ENCODE measurements around the gene ZNF829. TPM values are rescaled to one million over a fixed set of nuclear protein-coding genes. Genes with fewer than 3 reads are reported as not detected.

The ZNF829 gene
- total and polyA plus RNA-seq, 2 experiments from 2014 or later = 5.9 to 8.5 TPM

GRCh38 chr19:36891768-36892357, 24.2 kb downstream of the ZNF829 start (continued):
- TF ChIP-seq, protein P1, sequence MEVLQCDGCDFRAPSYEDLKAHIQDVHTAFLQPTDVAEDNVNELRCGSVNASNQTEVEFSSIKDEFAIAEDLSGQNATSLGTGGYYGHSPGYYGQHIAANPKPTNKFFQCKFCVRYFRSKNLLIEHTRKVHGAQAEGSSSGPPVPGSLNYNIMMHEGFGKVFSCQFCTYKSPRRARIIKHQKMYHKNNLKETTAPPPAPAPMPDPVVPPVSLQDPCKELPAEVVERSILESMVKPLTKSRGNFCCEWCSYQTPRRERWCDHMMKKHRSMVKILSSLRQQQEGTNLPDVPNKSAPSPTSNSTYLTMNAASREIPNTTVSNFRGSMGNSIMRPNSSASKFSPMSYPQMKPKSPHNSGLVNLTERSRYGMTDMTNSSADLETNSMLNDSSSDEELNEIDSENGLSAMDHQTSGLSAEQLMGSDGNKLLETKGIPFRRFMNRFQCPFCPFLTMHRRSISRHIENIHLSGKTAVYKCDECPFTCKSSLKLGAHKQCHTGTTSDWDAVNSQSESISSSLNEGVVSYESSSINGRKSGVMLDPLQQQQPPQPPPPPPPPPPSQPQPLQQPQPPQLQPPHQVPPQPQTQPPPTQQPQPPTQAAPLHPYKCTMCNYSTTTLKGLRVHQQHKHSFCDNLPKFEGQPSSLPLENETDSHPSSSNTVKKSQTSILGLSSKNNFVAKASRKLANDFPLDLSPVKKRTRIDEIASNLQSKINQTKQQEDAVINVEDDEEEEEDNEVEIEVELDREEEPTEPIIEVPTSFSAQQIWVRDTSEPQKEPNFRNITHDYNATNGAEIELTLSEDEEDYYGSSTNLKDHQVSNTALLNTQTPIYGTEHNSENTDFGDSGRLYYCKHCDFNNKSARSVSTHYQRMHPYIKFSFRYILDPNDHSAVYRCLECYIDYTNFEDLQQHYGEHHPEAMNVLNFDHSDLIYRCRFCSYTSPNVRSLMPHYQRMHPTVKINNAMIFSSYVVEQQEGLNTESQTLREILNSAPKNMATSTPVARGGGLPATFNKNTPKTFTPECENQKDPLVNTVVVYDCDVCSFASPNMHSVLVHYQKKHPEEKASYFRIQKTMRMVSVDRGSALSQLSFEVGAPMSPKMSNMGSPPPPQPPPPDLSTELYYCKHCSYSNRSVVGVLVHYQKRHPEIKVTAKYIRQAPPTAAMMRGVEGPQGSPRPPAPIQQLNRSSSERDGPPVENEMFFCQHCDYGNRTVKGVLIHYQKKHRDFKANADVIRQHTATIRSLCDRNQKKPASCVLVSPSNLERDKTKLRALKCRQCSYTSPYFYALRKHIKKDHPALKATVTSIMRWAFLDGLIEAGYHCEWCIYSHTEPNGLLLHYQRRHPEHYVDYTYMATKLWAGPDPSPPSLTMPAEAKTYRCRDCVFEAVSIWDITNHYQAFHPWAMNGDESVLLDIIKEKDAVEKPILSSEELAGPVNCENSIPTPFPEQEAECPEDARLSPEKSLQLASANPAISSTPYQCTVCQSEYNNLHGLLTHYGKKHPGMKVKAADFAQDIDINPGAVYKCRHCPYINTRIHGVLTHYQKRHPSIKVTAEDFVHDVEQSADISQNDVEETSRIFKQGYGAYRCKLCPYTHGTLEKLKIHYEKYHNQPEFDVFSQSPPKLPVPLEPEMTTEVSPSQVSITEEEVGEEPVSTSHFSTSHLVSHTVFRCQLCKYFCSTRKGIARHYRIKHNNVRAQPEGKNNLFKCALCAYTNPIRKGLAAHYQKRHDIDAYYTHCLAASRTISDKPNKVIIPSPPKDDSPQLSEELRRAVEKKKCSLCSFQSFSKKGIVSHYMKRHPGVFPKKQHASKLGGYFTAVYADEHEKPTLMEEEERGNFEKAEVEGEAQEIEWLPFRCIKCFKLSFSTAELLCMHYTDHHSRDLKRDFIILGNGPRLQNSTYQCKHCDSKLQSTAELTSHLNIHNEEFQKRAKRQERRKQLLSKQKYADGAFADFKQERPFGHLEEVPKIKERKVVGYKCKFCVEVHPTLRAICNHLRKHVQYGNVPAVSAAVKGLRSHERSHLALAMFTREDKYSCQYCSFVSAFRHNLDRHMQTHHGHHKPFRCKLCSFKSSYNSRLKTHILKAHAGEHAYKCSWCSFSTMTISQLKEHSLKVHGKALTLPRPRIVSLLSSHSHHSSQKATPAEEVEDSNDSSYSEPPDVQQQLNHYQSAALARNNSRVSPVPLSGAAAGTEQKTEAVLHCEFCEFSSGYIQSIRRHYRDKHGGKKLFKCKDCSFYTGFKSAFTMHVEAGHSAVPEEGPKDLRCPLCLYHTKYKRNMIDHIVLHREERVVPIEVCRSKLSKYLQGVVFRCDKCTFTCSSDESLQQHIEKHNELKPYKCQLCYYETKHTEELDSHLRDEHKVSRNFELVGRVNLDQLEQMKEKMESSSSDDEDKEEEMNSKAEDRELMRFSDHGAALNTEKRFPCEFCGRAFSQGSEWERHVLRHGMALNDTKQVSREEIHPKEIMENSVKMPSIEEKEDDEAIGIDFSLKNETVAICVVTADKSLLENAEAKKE (CRISPR knock-in tag; IDR thresholded peaks at IDR 0.05) = no peak

DNA sequence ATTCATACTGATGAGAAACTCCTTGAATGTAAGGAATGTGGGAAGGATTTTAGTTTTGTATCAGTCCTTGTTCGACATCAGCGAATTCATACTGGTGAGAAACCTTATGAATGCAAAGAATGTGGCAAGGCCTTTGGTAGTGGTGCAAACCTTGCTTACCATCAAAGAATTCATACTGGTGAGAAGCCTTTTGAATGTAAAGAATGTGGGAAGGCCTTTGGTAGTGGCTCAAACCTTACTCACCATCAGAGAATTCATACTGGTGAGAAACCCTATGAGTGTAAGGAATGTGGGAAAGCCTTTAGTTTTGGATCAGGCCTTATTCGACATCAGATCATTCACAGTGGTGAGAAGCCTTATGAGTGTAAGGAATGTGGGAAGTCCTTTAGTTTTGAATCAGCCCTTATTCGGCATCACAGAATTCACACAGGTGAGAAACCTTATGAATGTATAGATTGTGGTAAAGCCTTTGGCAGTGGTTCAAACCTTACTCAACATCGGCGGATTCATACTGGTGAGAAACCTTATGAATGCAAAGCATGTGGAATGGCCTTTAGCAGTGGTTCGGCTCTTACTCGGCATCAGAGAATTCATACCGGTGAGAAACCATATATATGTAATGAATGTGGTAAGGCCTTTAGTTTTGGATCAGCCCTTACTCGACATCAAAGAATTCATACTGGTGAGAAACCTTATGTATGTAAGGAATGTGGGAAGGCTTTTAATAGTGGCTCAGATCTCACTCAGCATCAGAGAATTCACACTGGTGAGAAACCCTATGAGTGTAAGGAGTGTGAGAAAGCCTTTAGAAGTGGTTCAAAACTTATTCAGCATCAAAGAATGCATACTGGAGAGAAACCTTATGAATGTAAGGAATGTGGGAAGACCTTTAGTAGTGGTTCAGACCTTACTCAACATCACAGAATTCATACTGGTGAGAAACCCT, 38.8 kb downstream of the ZNF829 start:
- no peak overlapping the region for H3K27ac ChIP-seq (ENCODE audit: low read depth)
- no peak for ATAC-seq
- no peaks in the 10 kb centered on the region for H3K4me1 ChIP-seq (ENCODE audit: insufficient read depth)
- no peaks in the 10 kb centered on the region for H3F3A ChIP-seq (replicated peaks; ENCODE audit: low read depth)
- no peak overlapping the region for H3K4me2 ChIP-seq
- H3K4me3 ChIP-seq = no peak overlapping the region; the same call in 1 of the 2 replicates
- Mint-ChIP-seq H3K27ac (no peak overlapping the region), H3K36me3 (ENCODE audit: low read depth) (peaks cover 79% of the 10 kb centered on the region), H3K4me1 (no peaks in the 10 kb centered on the region), H3K9me3 (peaks cover 85% of the 10 kb centered on the region), H3K4me3 (no peak overlapping the region), H3K27me3 (ENCODE audit: insufficient read depth, low read depth, poor library complexity) (peaks cover 2% of the 10 kb centered on the region)
- H3K9me2 ChIP-seq (ENCODE audit: insufficient read depth) = no peaks in the 10 kb centered on the region
- H3K79me2 ChIP-seq (replicated peaks; ENCODE audit: insufficient read depth) = no peaks in the 10 kb centered on the region
- peaks cover 64% of the 10 kb centered on the region for H3K36me3 ChIP-seq (ENCODE audit: insufficient read depth)
- no peak overlapping the region for H2AFZ ChIP-seq
- peak; percentile 3 for DNase-seq (ENCODE audit: low spot score)
- no peaks in the 10 kb centered on the region for H4K20me1 ChIP-seq (replicated peaks; ENCODE audit: insufficient read depth)
- H3K27me3 ChIP-seq (ENCODE audit: insufficient read depth) = no peaks in the 10 kb centered on the region
- no peak for TF ChIP-seq CREB1 (CRISPR knock-in tag; IDR thresholded peaks at IDR 0.05; ENCODE audit: low read depth)
- TF ChIP-seq ZNF114 (CRISPR knock-in tag; IDR thresholded peaks at IDR 0.05) = no peak
- TF ChIP-seq, protein P2, sequence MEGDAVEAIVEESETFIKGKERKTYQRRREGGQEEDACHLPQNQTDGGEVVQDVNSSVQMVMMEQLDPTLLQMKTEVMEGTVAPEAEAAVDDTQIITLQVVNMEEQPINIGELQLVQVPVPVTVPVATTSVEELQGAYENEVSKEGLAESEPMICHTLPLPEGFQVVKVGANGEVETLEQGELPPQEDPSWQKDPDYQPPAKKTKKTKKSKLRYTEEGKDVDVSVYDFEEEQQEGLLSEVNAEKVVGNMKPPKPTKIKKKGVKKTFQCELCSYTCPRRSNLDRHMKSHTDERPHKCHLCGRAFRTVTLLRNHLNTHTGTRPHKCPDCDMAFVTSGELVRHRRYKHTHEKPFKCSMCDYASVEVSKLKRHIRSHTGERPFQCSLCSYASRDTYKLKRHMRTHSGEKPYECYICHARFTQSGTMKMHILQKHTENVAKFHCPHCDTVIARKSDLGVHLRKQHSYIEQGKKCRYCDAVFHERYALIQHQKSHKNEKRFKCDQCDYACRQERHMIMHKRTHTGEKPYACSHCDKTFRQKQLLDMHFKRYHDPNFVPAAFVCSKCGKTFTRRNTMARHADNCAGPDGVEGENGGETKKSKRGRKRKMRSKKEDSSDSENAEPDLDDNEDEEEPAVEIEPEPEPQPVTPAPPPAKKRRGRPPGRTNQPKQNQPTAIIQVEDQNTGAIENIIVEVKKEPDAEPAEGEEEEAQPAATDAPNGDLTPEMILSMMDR (conservative IDR thresholded peaks at IDR 0.05; ENCODE audit: low read depth in 2 of 2) = no peak
- no peak for TF ChIP-seq EZH2 (IDR thresholded peaks at IDR 0.05; ENCODE audit: low read depth, unreplicated experiment)
- no peak for TF ChIP-seq STAT1 (IDR thresholded peaks at IDR 0.05; ENCODE audit: unreplicated experiment)

Data from GM23338 (cell line).